Renal pelvis (tissue), 4 donors: ENCODE results near the gene TOP1. TPM values are rescaled to one million over a fixed set of nuclear protein-coding genes. Genes with fewer than 3 reads are reported as not detected.

Source experiments
- DNase-seq: peaks from one replicate; pipeline ENCODE4 v3.0.0-alpha.2; 2013
- polyA plus RNA-seq, 3 donors: library from polyadenylated mRNA; unstranded; fragments of 120-200 nt; gene quantifications; one replicate each; pipeline ENCODE4 v1.2.1, GENCODE V29; 2013; ENCODE audit not compliant: insufficient read length in 3 of 3

The TOP1 gene
- polyA plus RNA-seq, 3 donors: 97.7 to 115 (median 111) TPM

- DNase-seq: no peak
Observed at GRCh38 chr20:41140226-41141133, 111.9 kb downstream of the TOP1 start.

DNA sequence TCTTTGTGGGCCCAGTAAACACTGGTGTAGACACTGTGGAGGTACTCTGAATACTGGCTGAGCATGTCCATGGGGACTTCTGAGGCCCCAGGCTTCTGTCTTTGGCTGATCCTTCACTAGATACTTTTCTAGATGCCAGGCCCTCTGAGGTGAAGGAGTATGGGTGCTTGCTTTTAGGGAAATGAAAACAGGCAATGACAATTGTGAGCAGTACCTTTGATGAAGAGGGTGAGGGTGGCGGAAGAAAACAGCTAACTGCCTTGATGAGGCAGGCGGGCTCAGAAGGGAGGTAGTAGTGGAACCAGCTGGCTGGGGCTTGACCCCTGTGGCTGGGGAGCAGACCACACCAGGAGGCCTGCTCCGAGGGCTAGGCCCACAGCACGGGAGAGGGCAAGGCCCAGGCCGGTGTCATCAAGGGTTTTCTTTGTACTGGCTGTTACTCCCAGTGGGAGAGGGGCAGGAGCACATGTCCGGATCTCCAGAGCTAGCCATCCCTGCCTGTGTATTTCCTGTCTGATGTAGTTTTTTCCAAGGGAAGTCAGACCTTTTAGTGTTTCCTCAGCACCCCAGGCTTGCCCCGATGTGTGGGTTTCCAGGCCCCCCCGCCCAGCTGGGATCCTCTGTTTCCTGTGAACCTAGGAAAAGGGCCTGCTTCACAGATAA lies 112.7 kb downstream of the TOP1 start:
- DNase-seq: peak; percentile 7

GRCh38 chr20:41142245-41142644 lies 113.6 kb downstream of the TOP1 start:
- no peak for DNase-seq

DNA sequence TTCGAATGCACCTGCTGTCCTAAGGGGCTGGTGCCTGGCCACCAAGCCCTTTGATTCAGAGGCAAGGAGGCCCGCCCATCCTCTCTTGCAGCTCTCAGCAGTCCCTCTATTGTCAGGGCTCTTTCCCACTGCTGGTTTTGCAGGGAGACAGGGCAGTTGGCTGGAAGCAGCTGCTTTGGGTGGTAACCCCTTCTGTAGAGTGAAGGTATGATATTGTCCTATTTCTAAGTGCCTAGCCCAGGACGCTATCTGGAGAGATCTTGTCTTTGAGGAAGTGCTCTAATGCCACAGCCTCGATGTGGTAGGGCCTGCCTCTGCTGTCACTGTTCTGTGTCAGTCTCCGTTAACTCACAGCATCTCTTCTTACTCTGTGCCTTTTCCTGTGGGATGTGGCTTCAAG lies 114.3 kb downstream of the TOP1 start:
- no peak for DNase-seq

- DNase-seq: no peak
Observed at GRCh38 chr20:41143354-41143753, 114.7 kb downstream of the TOP1 start.

DNA sequence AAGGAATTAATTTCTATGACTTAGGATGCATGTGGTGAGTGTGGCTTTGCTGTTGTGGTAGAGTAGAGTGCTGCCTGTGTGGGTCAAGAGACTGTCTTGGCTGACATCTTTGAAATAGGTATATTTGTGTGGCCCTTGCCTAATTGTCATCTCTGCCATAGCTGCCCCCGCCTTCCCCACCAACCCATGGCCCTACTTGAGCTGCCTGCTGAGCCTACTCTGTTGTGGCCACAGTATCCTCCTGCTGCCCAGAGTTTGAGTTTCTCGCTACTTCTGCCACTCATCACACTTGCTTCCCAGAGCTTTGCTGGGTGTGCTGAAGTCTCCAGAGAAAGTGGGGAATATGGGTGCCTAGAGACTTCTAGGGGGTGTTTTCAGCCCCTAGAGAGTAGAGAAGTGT lies 116.7 kb downstream of the TOP1 start:
- no peak for DNase-seq

- DNase-seq: no peak
Observed at GRCh38 chr20:41145821-41146620, 117.4 kb downstream of the TOP1 start.

GRCh38 chr20:41147767-41148191 lies 119.2 kb downstream of the TOP1 start:
- DNase-seq: peak; percentile 11

DNA sequence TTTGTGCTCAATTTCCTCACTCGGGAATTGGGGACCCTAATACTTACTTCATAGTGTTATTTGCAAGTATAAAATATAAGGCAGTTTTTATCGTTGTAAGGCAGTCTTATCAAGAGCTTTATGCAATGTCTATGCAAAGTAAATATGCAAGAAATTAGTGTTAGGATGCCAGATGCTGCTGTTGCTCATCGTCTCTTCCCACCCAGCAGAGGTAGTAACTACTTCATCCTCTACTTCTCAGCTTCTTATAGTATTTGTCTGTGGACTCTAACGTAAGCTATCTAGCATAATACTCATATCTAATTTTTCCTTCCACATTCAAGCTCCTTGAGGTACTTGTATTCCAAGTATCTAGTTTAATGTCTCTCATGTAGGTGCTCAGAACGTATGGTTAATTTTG lies 120.3 kb downstream of the TOP1 start:
- DNase-seq: no peak

DNA sequence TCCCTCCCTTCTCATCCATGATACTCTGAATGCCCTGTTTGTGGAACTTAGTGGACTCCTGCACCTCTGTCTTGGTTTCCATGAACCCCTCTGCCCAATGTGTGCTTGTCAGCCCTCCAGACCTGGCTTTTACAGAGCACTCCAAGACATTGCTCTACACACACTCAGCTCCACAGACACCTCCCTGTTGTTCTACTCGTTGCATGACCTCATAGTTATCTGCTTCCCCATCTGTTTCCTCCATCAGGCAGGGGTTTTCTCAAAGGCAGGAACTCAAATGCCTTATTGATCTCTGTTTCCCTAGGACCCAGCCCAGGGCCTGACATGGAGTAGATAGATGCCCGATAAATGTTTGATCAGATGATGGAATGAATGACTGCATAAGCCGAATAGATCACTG lies 122.0 kb downstream of the TOP1 start:
- DNase-seq: peak; percentile 4

GRCh38 chr20:41151134-41151869 lies 122.7 kb downstream of the TOP1 start:
- no peak for DNase-seq

- DNase-seq: no peak
Observed at GRCh38 chr20:41152108-41152757, 123.6 kb downstream of the TOP1 start.

DNA sequence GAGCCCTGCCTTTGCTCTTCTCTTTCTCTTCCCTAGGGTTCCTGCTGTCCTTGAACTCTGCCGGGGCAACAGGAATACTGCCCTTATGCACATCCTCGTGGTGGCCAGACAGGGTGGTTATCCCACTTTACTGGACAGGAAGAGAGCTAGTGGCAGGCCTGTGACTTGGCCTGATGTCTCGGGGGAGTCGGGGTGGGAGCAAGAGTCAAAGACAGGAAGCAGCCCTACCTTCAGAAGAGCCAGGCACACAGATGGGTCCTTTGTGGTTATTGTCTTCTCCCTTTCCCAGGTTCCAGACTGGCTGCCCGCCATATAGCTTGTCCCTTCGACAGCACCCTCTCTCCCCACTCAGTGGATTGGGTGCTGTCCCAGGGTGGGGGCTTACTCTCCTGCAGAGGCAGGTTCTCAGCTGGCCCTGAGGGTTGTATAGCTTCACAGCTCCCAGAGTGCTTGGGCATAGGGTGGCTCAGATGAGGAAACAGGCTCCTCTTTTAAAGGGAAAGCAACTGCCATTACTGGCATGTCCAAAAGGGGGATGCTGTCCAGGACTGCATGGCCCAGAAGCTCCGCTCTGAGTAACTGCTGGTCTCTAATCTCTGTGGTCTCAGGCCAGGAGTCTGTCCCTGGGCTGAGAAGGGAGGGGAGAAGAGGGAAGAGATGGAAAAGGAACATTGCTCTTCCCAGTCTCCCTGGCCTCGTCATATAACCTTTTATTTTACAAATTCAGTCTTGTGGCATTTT lies 126.0 kb downstream of the TOP1 start:
- DNase-seq: no peak

DNA sequence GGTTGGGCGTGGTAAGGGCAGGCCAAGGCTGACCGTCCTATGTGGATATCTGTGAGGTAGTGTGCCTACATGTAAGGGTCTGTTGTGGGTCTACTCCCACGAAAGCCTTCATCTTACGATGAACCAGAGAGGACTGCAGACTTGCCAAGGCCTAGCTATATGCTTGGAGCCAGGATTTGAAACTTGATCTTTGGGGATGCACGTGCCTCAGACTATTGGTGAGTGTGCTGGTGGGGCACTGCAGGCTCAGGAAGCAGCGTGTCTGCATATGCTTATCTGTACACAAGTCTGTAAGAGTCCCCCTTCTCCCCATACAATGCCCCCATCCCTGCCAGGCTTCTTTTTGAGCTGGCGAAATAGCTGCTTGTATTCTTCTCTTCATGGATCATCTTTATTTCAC lies 126.6 kb downstream of the TOP1 start:
- DNase-seq: no peak

- no peak for DNase-seq
Observed at GRCh38 chr20:41158082-41158625, 129.5 kb downstream of the TOP1 start.

DNA sequence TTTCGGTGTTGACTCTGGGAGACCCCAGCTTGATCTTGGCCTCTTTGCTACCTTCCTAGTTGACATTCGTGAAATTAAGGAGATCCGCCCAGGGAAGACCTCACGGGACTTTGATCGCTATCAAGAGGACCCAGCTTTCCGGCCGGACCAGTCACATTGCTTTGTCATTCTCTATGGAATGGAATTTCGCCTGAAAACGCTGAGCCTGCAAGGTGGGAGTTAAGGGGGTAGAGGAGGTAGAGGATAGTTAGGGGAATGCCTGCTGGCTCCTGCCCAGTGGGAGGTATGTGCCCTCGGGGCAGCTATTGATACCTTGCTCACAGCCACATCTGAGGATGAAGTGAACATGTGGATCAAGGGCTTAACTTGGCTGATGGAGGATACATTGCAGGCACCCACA lies 130.9 kb downstream of the TOP1 start:
- no peak for DNase-seq

GRCh38 chr20:41160686-41161085 lies 132.1 kb downstream of the TOP1 start:
- DNase-seq: no peak

DNA sequence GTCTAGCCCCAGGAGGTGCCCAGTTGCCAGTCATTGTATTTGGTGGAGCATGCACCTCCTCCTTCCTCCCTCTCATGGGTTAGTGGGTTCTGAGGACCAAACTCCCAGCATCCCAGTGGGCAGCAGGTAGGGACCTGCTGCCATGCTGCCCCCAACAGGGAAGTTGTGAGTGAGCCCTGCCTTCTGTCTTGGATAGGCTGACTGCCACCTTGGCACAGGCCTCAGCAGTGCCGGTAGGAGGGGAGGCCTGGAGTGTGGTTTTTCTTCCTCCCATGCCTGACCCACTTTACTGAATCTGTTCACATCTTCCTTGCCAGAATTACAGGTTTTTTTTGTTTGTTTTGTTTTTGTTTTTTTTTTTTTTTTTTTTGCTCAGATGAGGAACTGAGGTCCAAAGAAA lies 133.3 kb downstream of the TOP1 start:
- no peak for DNase-seq

- no peak for DNase-seq
Observed at GRCh38 chr20:41162396-41162795, 133.8 kb downstream of the TOP1 start.

- no peak for DNase-seq
Observed at GRCh38 chr20:41163821-41164220, 135.2 kb downstream of the TOP1 start.
